A549 (cell line): ENCODE data around the gene ARSJ. TPM values are rescaled to one million over a fixed set of nuclear protein-coding genes. Genes with fewer than 3 reads are reported as not detected.

Experiments used
- ATAC-seq, 2 experiments: fragments of 200-7000 bp in 1 of 2; fragments of >200 bp in 1 of 2; cut with Nextera tagmentation in 1 of 2; cut with Tn5 transposase in 1 of 2; 3 replicates each; pipeline versions ENCODE4 v1.8.0 to v1.9.1; 2018 to 2020; ENCODE audit warnings: mild to moderate bottlenecking in 1 of 2, moderate library complexity in 1 of 2
- CTCF ChIA-PET: fragments of 300-600 bp; sonication (Branson Sonifier 250); formaldehyde crosslinking; extraction: SDS; loops from one replicate; lab custom pipeline; 2021; ENCODE audit warnings: antibody characterized with exemption, inconsistent platforms; lab: Yijun Ruan, JAX
- POLR2A ChIA-PET: fragments of 350-600 bp; formaldehyde crosslinking; extraction: SDS; loops from one replicate; lab custom pipeline; 2021; ENCODE audit warnings: antibody characterized with exemption, inconsistent platforms; lab: Yijun Ruan, JAX
- DNase-seq, 2 experiments: peaks; one replicate each; pipeline versions ENCODE4 v3.0.0 to v3.0.0-alpha.2; 2011 to 2016; ENCODE audit warnings: low read depth in 1 of 2, low spot score in 1 of 2
- FAIRE-seq: peaks from 2 replicates; lab custom pipeline; 2011; peaks lifted over from hg19 to GRCh38; lab: Jason Lieb, UNC
- H3K27ac ChIP-seq, 2 experiments: fragments of >200 bp; sonication (Bioruptor Twin); formaldehyde crosslinking; 3 replicates each; pipeline ENCODE4 v1.5.1; 2016 to 2017
- H3K4me1 ChIP-seq: fragments of >200 bp; sonication (Bioruptor Twin); formaldehyde crosslinking; 3 replicates; pipeline ENCODE4 v1.6.1; 2016
- H3K4me2 ChIP-seq: fragments of >200 bp; sonication (Bioruptor Twin); formaldehyde crosslinking; 3 replicates; pipeline ENCODE4 v1.6.1; 2016
- H3K4me3 ChIP-seq: fragments of >200 bp; sonication (Bioruptor Twin); formaldehyde crosslinking; 3 replicates; pipeline ENCODE4 v1.5.1; 2016
- H3K9me3 ChIP-seq: fragments of >200 bp; sonication (Bioruptor Twin); formaldehyde crosslinking; 3 replicates; pipeline ENCODE4 v1.6.1; 2016
- ATOH8 ChIP-seq: fragments of 250-450 bp; sonication (Bioruptor Pico); IDR thresholded peaks from 2 replicates; pipeline ENCODE4 v1.5.0; 2020; ENCODE audit warnings: low read depth, mild to moderate bottlenecking, moderate library complexity
- CHD2 ChIP-seq: fragments of 150-350 bp; IDR thresholded peaks from 2 replicates; pipeline ENCODE4 v1.6.1; 2014; ENCODE audit warnings: low read length; ENCODE audit not compliant: partially characterized antibody
- EHF ChIP-seq: fragments of 250-450 bp; sonication (Bioruptor Pico); IDR thresholded peaks from 2 replicates; pipeline ENCODE4 v1.5.0; 2020; ENCODE audit warnings: mild to moderate bottlenecking
- EHMT2 ChIP-seq: fragments of 200-600 bp; sonication (generic); IDR thresholded peaks from 2 replicates; pipeline ENCODE4 v1.6.1; 2016; ENCODE audit warnings: antibody characterized with exemption, low read depth, mild to moderate bottlenecking, moderate library complexity
- EP300 ChIP-seq, 2 experiments: fragments of >200 bp; sonication (Bioruptor Twin); formaldehyde crosslinking; IDR thresholded peaks; 2 replicates in 1 of 2; 3 replicates in 1 of 2; pipeline ENCODE4 v1.6.1; 2016 to 2017
- GATA3 ChIP-seq: IDR thresholded peaks from 2 replicates; pipeline ENCODE4 v1.6.1; 2012; ENCODE audit warnings: borderline replicate concordance
- HEYL ChIP-seq: fragments of 250-450 bp; sonication (Bioruptor Pico); IDR thresholded peaks from 2 replicates; pipeline ENCODE4 v1.8.0; 2021; ENCODE audit warnings: mild to moderate bottlenecking, moderate library complexity
- HOXB13 ChIP-seq: fragments of 250-450 bp; sonication (Bioruptor Pico); IDR thresholded peaks from 2 replicates; pipeline ENCODE4 v1.5.0; 2020; ENCODE audit warnings: low read depth, mild to moderate bottlenecking, moderate library complexity
- NFE2L2 ChIP-seq: fragments of 150-350 bp; conservative IDR thresholded peaks from 2 replicates; pipeline ENCODE4 v1.6.1; 2014; ENCODE audit warnings: low read length
- NPAS2 ChIP-seq: fragments of 250-450 bp; sonication (Bioruptor Pico); IDR thresholded peaks from 2 replicates; pipeline ENCODE4 v1.8.0; 2022; ENCODE audit warnings: mild to moderate bottlenecking, moderate library complexity, borderline replicate concordance
- POLR2A ChIP-seq: IDR thresholded peaks from 2 replicates; pipeline ENCODE4 v1.6.1; 2012; ENCODE audit warnings: mild to moderate bottlenecking, low read length
- RAD21 ChIP-seq, 2 experiments: fragments of >200 bp in 1 of 2; sonication (Bioruptor Twin) in 1 of 2; formaldehyde crosslinking in 1 of 2; IDR thresholded peaks in 1 of 2; conservative IDR thresholded peaks in 1 of 2; 2 replicates in 1 of 2; 3 replicates in 1 of 2; pipeline ENCODE4 v1.6.1; 2012 to 2018; ENCODE audit warnings: inconsistent platforms in 1 of 2
- SREBF2 ChIP-seq: fragments of 450-650 bp; IDR thresholded peaks from 2 replicates; pipeline ENCODE4 v1.6.1; 2014; ENCODE audit warnings: mild to moderate bottlenecking, moderate library complexity
- TP53 ChIP-seq: fragments of 250-450 bp; sonication (Bioruptor Pico); IDR thresholded peaks from 2 replicates; pipeline ENCODE4 v1.5.0; 2021; ENCODE audit warnings: mild to moderate bottlenecking, moderate library complexity
- USF2 ChIP-seq: fragments of 450-650 bp; IDR thresholded peaks from 2 replicates; pipeline ENCODE4 v1.6.1; 2014; ENCODE audit warnings: antibody characterized with exemption
- ZFP36 ChIP-seq: fragments of 450-650 bp; IDR thresholded peaks from 2 replicates; pipeline ENCODE4 v1.6.1; 2014; ENCODE audit warnings: borderline replicate concordance; ENCODE audit not compliant: partially characterized antibody
- ZNF302 ChIP-seq: fragments of 250-450 bp; sonication (Bioruptor Pico); IDR thresholded peaks from 2 replicates; pipeline ENCODE4 v1.9.0; 2021; ENCODE audit warnings: inconsistent platforms, mild to moderate bottlenecking, moderate library complexity
- ZSCAN20 ChIP-seq: fragments of 250-450 bp; sonication (Bioruptor Pico); IDR thresholded peaks from 2 replicates; pipeline ENCODE4 v1.8.0; 2022; ENCODE audit warnings: mild to moderate bottlenecking, moderate library complexity
- WGBS: methylation state at CpG from one replicate; pipeline ENCODE4 v1.1.6; 2017; ENCODE audit errors: missing lambda C conversion rate; 5-methylcytosine and 5-hydroxymethylcytosine counted together
- polyA plus RNA-seq, 4 experiments: library from polyadenylated mRNA; depleted of rRNA in 3 of 4; stranded (reverse); fragments of >200 nt; fragmentation: RNase III in 1 of 4; extraction: RNeasy Plus Mini Kit Qiagen cat#74134 plus additional on column Dnase treatment in 1 of 4; gene quantifications; 2 replicates in 3 of 4; 3 replicates in 1 of 4; pipeline ENCODE4 v1.2.3, GENCODE V29; 2011 to 2017
- TF ChIP-seq, protein P1 (sequence below): IDR thresholded peaks from 2 replicates; pipeline ENCODE4 v1.6.1; 2012; ENCODE audit warnings: low read depth, borderline replicate concordance
- TF ChIP-seq, protein P2 (sequence below): fragments of 150-350 bp; IDR thresholded peaks from 2 replicates; pipeline ENCODE4 v1.6.1; 2014; ENCODE audit warnings: low read depth, mild to moderate bottlenecking, low read length

The ARSJ gene
- polyA plus RNA-seq, 2 of the 4 experiments (the other 2 are of a cell fraction): 3.0 to 8.6 TPM

GRCh38 chr4:113945906-113946305 is 33.5 kb downstream of the ARSJ start:
- ChIA-PET CTCF (no interaction called here), POLR2A (no interaction called here)
- FAIRE-seq (no peak), ATAC-seq (no peak), DNase-seq (no peak)
- no peak overlapping the region for H3K4me3 ChIP-seq
- H3K9me3 ChIP-seq: no peaks in the 10 kb centered on the region
- no peak overlapping the region for H3K27ac ChIP-seq
- H3K4me2 ChIP-seq: no peak overlapping the region
- no peak for TF ChIP-seq HOXB13 (CRISPR knock-in tag)
- no peak for TF ChIP-seq NFE2L2
- TF ChIP-seq POLR2A: no peak
- TF ChIP-seq, protein P1, sequence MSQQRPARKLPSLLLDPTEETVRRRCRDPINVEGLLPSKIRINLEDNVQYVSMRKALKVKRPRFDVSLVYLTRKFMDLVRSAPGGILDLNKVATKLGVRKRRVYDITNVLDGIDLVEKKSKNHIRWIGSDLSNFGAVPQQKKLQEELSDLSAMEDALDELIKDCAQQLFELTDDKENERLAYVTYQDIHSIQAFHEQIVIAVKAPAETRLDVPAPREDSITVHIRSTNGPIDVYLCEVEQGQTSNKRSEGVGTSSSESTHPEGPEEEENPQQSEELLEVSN: no peak
- no peak for TF ChIP-seq USF2
- no peak for TF ChIP-seq SREBF2
- no peak for TF ChIP-seq EHMT2
- TF ChIP-seq ZSCAN20 (CRISPR knock-in tag): no peak
- no peak for TF ChIP-seq ATOH8
- TF ChIP-seq EHF (CRISPR knock-in tag): no peak
- TF ChIP-seq, protein P2, sequence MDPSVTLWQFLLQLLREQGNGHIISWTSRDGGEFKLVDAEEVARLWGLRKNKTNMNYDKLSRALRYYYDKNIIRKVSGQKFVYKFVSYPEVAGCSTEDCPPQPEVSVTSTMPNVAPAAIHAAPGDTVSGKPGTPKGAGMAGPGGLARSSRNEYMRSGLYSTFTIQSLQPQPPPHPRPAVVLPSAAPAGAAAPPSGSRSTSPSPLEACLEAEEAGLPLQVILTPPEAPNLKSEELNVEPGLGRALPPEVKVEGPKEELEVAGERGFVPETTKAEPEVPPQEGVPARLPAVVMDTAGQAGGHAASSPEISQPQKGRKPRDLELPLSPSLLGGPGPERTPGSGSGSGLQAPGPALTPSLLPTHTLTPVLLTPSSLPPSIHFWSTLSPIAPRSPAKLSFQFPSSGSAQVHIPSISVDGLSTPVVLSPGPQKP: no peak
- no peaks in the 10 kb centered on the region for H3K4me1 ChIP-seq
- 85% methylated on average over 1 of the region's 1 CpG for WGBS

DNA sequence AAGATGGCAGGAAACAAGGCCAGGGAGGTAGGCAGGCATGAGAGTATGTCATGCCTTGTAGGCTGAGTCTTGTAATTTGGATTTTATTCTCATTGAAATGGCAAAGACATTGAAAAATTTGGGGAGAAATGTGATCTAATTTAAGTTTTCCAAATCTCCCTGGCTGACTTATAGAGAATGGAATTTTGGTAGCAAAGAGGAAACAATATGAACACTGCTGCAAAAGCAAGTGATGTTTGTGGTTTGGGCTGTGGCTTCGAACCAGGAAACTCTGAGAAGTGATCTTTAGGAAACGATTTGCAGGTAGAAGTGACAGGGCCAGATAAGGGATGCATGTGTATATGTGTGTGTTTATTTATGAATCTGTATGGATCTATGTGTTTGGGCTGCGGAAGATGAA is 35.6 kb downstream of the ARSJ start:
- Histone ChIP-seq H3K27ac (no peak overlapping the region), H3K4me3 (no peak overlapping the region), H3K4me2 (no peak overlapping the region), H3K4me1 (no peaks in the 10 kb centered on the region), H3K9me3 (no peaks in the 10 kb centered on the region)
- no peak for DNase-seq
- FAIRE-seq: no peak
- ChIA-PET CTCF (interaction anchor here (0.6 to 1.4 kb wide), 2 partner anchors 11 to 549 kb away, joined by 3 to 6 read pairs; no protein-coding TSS in a partner anchor), POLR2A (no interaction called here)
- no peak for TF ChIP-seq RAD21 (conservative IDR thresholded peaks at IDR 0.05 in 1 of 2, IDR thresholded peaks at IDR 0.05 in 1 of 2)
- no peak for TF ChIP-seq ZFP36
- no peak for TF ChIP-seq CHD2
- TF ChIP-seq ZNF302 (CRISPR knock-in tag): no peak
- no peak for TF ChIP-seq HEYL (CRISPR knock-in tag)
- no peak for TF ChIP-seq POLR2A
- no peak for TF ChIP-seq EHF (CRISPR knock-in tag)
- TF ChIP-seq GATA3: no peak
- TF ChIP-seq NPAS2 (CRISPR knock-in tag): no peak
- no peak for ATAC-seq
- WGBS: 79% methylated on average over 3 of the region's 3 CpGs

- 0% methylated on average over 1 of the region's 1 CpG for WGBS
- FAIRE-seq (no peak), ATAC-seq (no peak), DNase-seq (no peak)
- no peaks in the 10 kb centered on the region for H3K4me1 ChIP-seq
- H3K4me3 ChIP-seq: no peak overlapping the region
- H3K4me2 ChIP-seq: no peak overlapping the region
- CTCF ChIA-PET: interaction anchor here (0.6 to 1.4 kb wide), 2 partner anchors 403 to 548 kb away, joined by 3 to 6 read pairs; no protein-coding TSS in a partner anchor
- no peak overlapping the region for H3K27ac ChIP-seq
- H3K9me3 ChIP-seq: no peaks in the 10 kb centered on the region
- POLR2A ChIA-PET: no interaction called here
- TF ChIP-seq TP53 (CRISPR knock-in tag) (no peak), EP300 (IDR thresholded peaks at IDR 0.05) (no peak), SREBF2 (no peak)
- TF ChIP-seq, all 56 proteins: peak for 0
Measured at GRCh38 chr4:113943085-113943484, 36.4 kb downstream of the ARSJ start.
